Endothelial cell (in vitro differentiated cells): ENCODE measurements around the gene MEOX1. TPM values are rescaled to one million over a fixed set of nuclear protein-coding genes. Genes with fewer than 3 reads are reported as not detected.

Source experiments
- DNase-seq: peaks from one replicate; pipeline ENCODE4 v3.0.0; 2021; ENCODE audit warnings: low spot score
- H3K27ac Mint-ChIP-seq: one replicate; pipeline ENCODE4 v1.8.0; 2021; ENCODE audit warnings: mixed read lengths, inconsistent platforms; ENCODE audit not compliant: unreplicated experiment
- H3K27me3 Mint-ChIP-seq: one replicate; pipeline ENCODE4 v1.8.0; 2021; ENCODE audit warnings: mild to moderate bottlenecking, moderate library complexity, mixed read lengths, inconsistent platforms; ENCODE audit not compliant: unreplicated experiment
- H3K36me3 Mint-ChIP-seq: one replicate; pipeline ENCODE4 v1.8.0; 2021; ENCODE audit warnings: mild to moderate bottlenecking, low read depth, mixed read lengths, inconsistent platforms; ENCODE audit not compliant: unreplicated experiment
- H3K4me1 Mint-ChIP-seq: one replicate; pipeline ENCODE4 v1.8.0; 2021; ENCODE audit warnings: mild to moderate bottlenecking, mixed read lengths, inconsistent platforms; ENCODE audit not compliant: unreplicated experiment
- H3K4me3 Mint-ChIP-seq: one replicate; pipeline ENCODE4 v1.8.0; 2021; ENCODE audit warnings: mild to moderate bottlenecking, mixed read lengths, inconsistent platforms; ENCODE audit not compliant: unreplicated experiment
- H3K9me3 Mint-ChIP-seq: one replicate; pipeline ENCODE4 v1.8.0; 2021; ENCODE audit warnings: mixed read lengths, inconsistent platforms; ENCODE audit not compliant: unreplicated experiment
- total RNA-seq: library from RNA; stranded (reverse); fragmentation: NEBNext Ultra II Directional; extraction: Animal tissue kit (Norgen Biotek cat#: 25700); gene quantifications from one replicate; pipeline ENCODE4 v1.2.1, GENCODE V29; 2021; ENCODE audit not compliant: unreplicated experiment
- TF ChIP-seq, protein P1 (sequence below): fragments of 200-600 bp; sonication (generic); IDR thresholded peaks from one replicate; pipeline ENCODE4 v1.5.0; 2021; ENCODE audit warnings: antibody characterized with exemption; ENCODE audit not compliant: unreplicated experiment

Gene MEOX1
- total RNA-seq, 1 donor from 2014 or later, result 0.10 TPM

DNA sequence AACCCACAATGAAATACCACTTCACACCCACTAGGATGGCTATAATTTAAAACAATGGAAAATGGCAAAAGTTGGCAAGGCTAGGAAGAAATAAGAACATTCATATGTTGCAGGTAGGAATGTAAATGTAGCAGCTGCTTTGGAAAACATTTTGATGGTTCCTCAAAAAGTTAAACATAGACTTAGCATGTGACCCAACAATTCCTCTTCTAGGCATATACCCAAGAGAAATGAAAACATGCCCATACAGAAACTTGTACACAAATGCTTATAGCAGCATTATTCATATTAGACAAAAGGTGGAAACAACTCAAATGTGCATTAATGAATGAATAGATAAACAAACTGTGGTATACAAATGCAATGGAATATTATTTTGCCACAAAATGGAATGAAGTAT is 36.1 kb downstream of the MEOX1 start:
- Mint-ChIP-seq H3K27ac (no peak overlapping the region), H3K4me3 (no peak overlapping the region), H3K27me3 (peaks cover 2% of the 10 kb centered on the region), H3K36me3 (no peaks in the 10 kb centered on the region), H3K4me1 (no peaks in the 10 kb centered on the region), H3K9me3 (no peaks in the 10 kb centered on the region)
- TF ChIP-seq, protein P1, sequence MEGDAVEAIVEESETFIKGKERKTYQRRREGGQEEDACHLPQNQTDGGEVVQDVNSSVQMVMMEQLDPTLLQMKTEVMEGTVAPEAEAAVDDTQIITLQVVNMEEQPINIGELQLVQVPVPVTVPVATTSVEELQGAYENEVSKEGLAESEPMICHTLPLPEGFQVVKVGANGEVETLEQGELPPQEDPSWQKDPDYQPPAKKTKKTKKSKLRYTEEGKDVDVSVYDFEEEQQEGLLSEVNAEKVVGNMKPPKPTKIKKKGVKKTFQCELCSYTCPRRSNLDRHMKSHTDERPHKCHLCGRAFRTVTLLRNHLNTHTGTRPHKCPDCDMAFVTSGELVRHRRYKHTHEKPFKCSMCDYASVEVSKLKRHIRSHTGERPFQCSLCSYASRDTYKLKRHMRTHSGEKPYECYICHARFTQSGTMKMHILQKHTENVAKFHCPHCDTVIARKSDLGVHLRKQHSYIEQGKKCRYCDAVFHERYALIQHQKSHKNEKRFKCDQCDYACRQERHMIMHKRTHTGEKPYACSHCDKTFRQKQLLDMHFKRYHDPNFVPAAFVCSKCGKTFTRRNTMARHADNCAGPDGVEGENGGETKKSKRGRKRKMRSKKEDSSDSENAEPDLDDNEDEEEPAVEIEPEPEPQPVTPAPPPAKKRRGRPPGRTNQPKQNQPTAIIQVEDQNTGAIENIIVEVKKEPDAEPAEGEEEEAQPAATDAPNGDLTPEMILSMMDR, result no peak
- no peak for DNase-seq

DNA sequence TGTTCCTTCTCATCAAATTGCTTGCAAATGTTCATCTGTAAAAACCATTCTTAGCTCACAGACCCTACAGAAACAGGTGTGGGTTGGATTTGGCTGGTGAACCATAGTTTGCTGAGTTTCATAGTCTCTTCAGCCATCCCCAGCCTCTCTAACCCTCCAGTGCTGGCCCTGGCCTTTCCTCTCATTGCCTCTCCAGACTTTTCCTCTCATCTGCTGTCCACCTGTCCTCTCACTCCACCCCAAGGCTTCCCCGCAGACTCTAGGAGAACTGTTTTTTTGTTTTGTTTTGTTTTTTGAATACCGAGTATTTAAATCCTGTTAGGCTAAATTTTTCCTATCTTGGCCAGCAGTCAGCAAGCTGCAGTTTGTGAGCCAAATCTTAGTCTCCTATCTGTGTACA is 41.1 kb downstream of the MEOX1 start:
- Mint-ChIP-seq H3K36me3 (no peaks in the 10 kb centered on the region), H3K27ac (no peak overlapping the region), H3K4me1 (peaks cover 3% of the 10 kb centered on the region), H3K9me3 (no peaks in the 10 kb centered on the region), H3K27me3 (peaks cover 2% of the 10 kb centered on the region), H3K4me3 (no peak overlapping the region)
- no peak for DNase-seq
- TF ChIP-seq, protein P1, result no peak

DNA sequence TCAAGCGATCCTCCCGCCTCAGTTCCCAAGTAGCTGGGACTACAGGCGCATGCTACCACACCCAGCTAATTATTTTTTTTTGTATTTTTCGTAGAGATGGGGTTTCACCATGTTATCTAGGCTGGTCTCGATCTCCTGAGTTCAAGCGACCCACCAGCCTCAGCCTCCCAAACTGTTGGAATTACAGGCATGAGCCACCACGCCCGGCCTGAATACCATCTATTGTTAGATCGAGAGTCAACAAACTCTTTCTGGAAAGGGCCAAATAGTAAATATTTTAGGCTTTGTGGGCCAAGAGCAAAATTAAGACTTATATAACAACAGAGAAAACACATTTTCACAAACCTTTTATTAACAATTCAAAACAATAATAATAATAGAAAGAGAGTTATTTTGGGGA is 41.6 kb downstream of the MEOX1 start:
- Mint-ChIP-seq H3K4me3 (no peak overlapping the region), H3K9me3 (no peaks in the 10 kb centered on the region), H3K27ac (no peak overlapping the region), H3K4me1 (peaks cover 3% of the 10 kb centered on the region), H3K36me3 (no peaks in the 10 kb centered on the region), H3K27me3 (no peaks in the 10 kb centered on the region)
- TF ChIP-seq, protein P1, result no peak
- no peak for DNase-seq

DNA sequence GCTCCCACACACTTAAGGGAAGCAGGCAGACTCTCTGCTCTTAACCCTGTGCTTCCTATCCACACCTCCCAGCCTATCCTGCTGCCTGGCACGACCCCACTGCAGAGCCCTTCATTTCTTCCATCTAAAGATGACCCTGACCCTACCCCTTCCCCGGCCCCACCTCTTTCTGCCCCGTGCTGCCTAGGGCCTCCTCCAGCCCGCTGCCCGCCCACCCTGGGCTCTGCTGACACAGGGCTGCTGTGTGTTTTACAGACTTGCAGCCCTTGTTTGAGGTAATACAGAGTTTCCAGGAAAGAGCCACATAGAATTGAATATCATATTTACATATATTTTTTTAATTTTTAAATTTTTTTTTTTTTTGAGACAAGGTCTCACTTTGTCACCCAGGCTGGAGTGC is 42.0 kb downstream of the MEOX1 start:
- TF ChIP-seq, protein P1, result no peak
- Mint-ChIP-seq H3K27me3 (no peaks in the 10 kb centered on the region), H3K9me3 (no peaks in the 10 kb centered on the region), H3K4me3 (no peak overlapping the region), H3K27ac (no peak overlapping the region), H3K4me1 (peaks cover 3% of the 10 kb centered on the region), H3K36me3 (no peaks in the 10 kb centered on the region)
- DNase-seq, result no peak

DNA sequence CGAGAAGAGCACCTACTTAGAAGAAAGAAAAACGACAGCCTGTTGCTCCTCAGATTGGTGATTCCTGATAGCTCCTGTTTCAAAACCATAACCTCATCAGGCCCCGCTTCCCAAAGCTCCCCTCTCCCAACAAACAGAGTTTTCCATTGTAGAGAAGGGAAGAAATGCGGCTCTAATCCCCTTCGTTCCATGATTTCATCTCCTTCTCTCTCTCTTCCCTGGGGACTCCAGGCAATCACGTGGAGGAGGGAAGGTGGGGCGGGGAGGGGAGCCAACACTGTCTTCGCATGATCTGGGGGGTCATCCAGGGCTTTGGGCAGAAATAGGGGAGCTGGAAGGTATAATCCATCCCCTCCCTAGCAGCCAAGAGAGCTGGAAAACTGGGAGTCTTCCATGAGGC is 43.4 kb downstream of the MEOX1 start:
- Mint-ChIP-seq H3K9me3 (no peaks in the 10 kb centered on the region), H3K27me3 (no peaks in the 10 kb centered on the region), H3K4me1 (peaks cover 3% of the 10 kb centered on the region), H3K4me3 (no peak overlapping the region), H3K36me3 (no peaks in the 10 kb centered on the region), H3K27ac (no peak overlapping the region)
- TF ChIP-seq, protein P1, result no peak
- no peak for DNase-seq
